H1 (cell line): ENCODE data around the gene FAM53A. TPM values are rescaled to one million over a fixed set of nuclear protein-coding genes. Genes with fewer than 3 reads are reported as not detected.

Experiments used
- RAD21 ChIP-seq, 2 experiments: IDR thresholded peaks in 1 of 2; conservative IDR thresholded peaks in 1 of 2; 2 replicates each; pipeline ENCODE4 v1.6.1; 2011; ENCODE audit warnings: low read depth in 2 of 2, low read length in 2 of 2, improper control_type of control experiment in 1 of 2, inconsistent platforms in 1 of 2, mild to moderate bottlenecking in 1 of 2, moderate library complexity in 1 of 2
- SP2 ChIP-seq: IDR thresholded peaks from 2 replicates; pipeline ENCODE4 v1.6.1; 2012; ENCODE audit warnings: mild to moderate bottlenecking, low read length, inconsistent platforms
- polyA plus RNA-seq, 7 experiments: library from polyadenylated mRNA; depleted of rRNA in 3 of 7; stranded (reverse) in 5 of 7; unstranded in 2 of 7; fragments of >200 nt in 5 of 7; fragments of 200-250 nt in 2 of 7; gene quantifications; 1 replicate in 5 of 7; 2 replicates in 1 of 7; 4 replicates in 1 of 7; pipeline versions ENCODE4 v1.2.1 to v1.2.3, GENCODE V29; 2011 to 2013; ENCODE audit warnings: missing spikeins in 2 of 7, mixed read lengths in 2 of 7
- total RNA-seq: library from RNA; stranded (reverse); fragmentation: NEBNext Ultra II Directional; extraction: Animal tissue kit (Norgen Biotek cat#: 25700); gene quantifications from 2 replicates; pipeline ENCODE4 v1.2.1, GENCODE V29; 2021
- TF ChIP-seq, protein P1 (sequence below), 3 experiments: IDR thresholded peaks; 1 replicate in 2 of 3; 2 replicates in 1 of 3; pipeline versions ENCODE4 v1.5.1 to v1.6.1; 2011; ENCODE audit warnings: low read length in 3 of 3, mild to moderate bottlenecking in 3 of 3, inconsistent platforms in 2 of 3, low read depth in 1 of 3, moderate library complexity in 1 of 3; ENCODE audit not compliant: insufficient read depth in 1 of 3; ENCODE audit errors: control extremely low read depth in 1 of 3

The FAM53A gene
- total and polyA plus RNA-seq, 2 of the 8 experiments (the other 6 are each of a cell fraction or from before 2014, with no cell fraction given): 1.9 to 2.0 TPM

DNA sequence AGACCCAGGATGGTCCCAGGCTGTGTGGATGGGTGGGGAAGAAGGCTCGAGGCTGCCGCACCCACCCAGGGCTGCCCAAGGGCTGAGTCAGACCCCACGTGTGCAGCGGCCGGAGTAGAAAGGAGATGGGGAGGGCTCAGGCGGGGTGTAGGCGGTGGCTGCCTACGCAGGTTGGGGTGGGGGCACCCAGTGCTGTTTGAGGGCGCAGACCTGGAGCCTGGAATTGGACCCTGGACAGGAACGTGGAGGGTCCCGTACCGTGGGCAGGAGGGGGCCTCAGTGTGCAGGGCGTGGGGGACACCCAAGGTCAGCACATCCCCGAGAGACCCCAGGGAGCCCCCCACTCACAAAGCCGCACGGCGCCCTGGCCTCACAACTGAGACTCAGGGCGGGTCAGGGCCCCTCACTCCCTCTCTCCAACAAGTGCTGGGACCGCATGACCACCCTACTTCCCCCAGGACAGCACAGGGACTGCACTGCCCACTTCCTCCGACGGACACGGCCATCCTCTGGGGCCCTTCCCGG is 79.9 kb downstream of the FAM53A start (continued):
- TF ChIP-seq RAD21 (IDR thresholded peaks at IDR 0.05 in 1 of 2, conservative IDR thresholded peaks at IDR 0.05 in 1 of 2; ENCODE audit: low read depth in 2 of 2, low read length in 2 of 2) (no peak), SP2 (no peak)
- TF ChIP-seq, protein P1, sequence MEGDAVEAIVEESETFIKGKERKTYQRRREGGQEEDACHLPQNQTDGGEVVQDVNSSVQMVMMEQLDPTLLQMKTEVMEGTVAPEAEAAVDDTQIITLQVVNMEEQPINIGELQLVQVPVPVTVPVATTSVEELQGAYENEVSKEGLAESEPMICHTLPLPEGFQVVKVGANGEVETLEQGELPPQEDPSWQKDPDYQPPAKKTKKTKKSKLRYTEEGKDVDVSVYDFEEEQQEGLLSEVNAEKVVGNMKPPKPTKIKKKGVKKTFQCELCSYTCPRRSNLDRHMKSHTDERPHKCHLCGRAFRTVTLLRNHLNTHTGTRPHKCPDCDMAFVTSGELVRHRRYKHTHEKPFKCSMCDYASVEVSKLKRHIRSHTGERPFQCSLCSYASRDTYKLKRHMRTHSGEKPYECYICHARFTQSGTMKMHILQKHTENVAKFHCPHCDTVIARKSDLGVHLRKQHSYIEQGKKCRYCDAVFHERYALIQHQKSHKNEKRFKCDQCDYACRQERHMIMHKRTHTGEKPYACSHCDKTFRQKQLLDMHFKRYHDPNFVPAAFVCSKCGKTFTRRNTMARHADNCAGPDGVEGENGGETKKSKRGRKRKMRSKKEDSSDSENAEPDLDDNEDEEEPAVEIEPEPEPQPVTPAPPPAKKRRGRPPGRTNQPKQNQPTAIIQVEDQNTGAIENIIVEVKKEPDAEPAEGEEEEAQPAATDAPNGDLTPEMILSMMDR (IDR thresholded peaks at IDR 0.05; ENCODE audit: control extremely low read depth in 1 of 3, insufficient read depth in 1 of 3, low read depth in 1 of 3, low read length in 3 of 3): no peak
